Mammary epithelial cell (primary cell): ENCODE measurements around the gene PTDSS2.

Experiments used
- EZH2 ChIP-seq: IDR thresholded peaks from 2 replicates; pipeline ENCODE4 v1.6.1; 2012; ENCODE audit warnings: low read length, inconsistent platforms, borderline replicate concordance
- TF ChIP-seq, protein P1 (sequence below), 2 donors: IDR thresholded peaks in 1 of 2; conservative IDR thresholded peaks in 1 of 2; 2 replicates each; pipeline ENCODE4 v1.5.1; 2011 to 2012; ENCODE audit warnings: inconsistent platforms in 2 of 2, low read length in 2 of 2, mild to moderate bottlenecking in 2 of 2, control low read depth in 1 of 2, low read depth in 1 of 2; ENCODE audit not compliant: insufficient read depth in 1 of 2; ENCODE audit errors: extremely low read depth in 1 of 2

DNA sequence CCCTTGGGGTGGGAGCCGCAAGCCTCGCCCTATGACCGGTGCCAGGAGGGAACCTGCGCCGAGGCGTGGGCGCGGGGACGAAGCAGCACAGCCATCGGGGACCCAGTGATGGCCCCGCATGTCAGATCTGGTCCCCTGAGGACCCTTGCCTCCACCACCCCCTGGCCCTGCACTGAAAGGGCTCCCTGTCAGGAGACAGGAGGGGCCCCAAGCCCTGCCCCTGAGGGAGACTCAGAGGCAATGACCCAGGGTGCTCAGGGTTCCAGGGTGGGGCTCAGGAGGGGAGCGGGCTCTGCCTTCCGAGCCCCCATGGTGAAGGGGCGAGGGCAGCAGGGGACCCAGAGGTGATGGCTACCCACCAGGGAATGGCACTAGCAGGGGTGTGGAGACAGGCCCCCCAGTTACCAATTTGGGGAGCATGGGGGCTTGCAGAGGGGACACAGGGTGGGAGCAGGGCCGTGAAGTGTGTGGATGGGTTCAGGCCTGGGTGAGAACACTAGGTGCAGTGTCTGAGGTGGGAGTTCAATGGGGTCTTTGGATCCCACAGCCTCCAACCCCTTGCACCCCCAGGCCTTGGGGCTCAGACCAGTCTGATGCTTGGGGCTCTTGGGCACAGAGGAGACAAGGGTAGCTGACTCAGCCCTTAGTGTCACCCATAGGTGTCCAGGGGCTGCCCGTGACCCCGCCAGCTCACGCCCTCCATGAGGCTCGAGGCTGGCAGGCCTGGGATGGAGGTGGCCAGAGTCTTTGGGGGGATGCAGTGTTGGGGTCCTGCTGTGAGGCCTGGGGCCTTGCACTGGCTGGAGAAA lies 87.7 kb downstream of the PTDSS2 start:
- TF ChIP-seq, protein P1, sequence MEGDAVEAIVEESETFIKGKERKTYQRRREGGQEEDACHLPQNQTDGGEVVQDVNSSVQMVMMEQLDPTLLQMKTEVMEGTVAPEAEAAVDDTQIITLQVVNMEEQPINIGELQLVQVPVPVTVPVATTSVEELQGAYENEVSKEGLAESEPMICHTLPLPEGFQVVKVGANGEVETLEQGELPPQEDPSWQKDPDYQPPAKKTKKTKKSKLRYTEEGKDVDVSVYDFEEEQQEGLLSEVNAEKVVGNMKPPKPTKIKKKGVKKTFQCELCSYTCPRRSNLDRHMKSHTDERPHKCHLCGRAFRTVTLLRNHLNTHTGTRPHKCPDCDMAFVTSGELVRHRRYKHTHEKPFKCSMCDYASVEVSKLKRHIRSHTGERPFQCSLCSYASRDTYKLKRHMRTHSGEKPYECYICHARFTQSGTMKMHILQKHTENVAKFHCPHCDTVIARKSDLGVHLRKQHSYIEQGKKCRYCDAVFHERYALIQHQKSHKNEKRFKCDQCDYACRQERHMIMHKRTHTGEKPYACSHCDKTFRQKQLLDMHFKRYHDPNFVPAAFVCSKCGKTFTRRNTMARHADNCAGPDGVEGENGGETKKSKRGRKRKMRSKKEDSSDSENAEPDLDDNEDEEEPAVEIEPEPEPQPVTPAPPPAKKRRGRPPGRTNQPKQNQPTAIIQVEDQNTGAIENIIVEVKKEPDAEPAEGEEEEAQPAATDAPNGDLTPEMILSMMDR (conservative IDR thresholded peaks at IDR 0.05 in 1 of 2, IDR thresholded peaks at IDR 0.05 in 1 of 2; ENCODE audit: extremely low read depth in 1 of 2, insufficient read depth in 1 of 2, low read depth in 1 of 2, low read length in 2 of 2) = no peak
- no peak for TF ChIP-seq EZH2
